CD4-positive, alpha-beta T cell (primary cell): ENCODE data around the gene NCAPG2. TPM values are rescaled to one million over a fixed set of nuclear protein-coding genes. Genes with fewer than 3 reads are reported as not detected.

ENCODE experiments used
- ATAC-seq: fragments of 200-7000 bp; cut with Tn5 transposase; one replicate; pipeline ENCODE4 v1.10.0; 2022; ENCODE audit warnings: mild to moderate bottlenecking; ENCODE audit not compliant: poor library complexity
- CTCF ChIA-PET: fragments of 350-600 bp; sonication (Branson Sonifier 250); formaldehyde crosslinking; loops from one replicate; lab custom pipeline; 2021; ENCODE audit warnings: antibody characterized with exemption, inconsistent platforms; lab: Charles Lee
- POLR2A ChIA-PET: fragments of 350-600 bp; sonication (Branson Sonifier 250); formaldehyde crosslinking; loops from one replicate; lab custom pipeline; 2021; ENCODE audit warnings: antibody characterized with exemption, inconsistent platforms; lab: Charles Lee
- DNase-seq, 14 experiments: peaks; one replicate each; pipeline ENCODE4 v3.0.0-alpha.2; 2013 to 2020; ENCODE audit warnings: mixed read lengths in 2 of 14
- H3K27ac ChIP-seq, 2 donors: one replicate each; pipeline versions ENCODE4 v1.5.1 to v1.7.0; 2013; ENCODE audit warnings: low read length in 2 of 2, low read depth in 1 of 2, mild to moderate bottlenecking in 1 of 2
- H3K27me3 ChIP-seq, 2 experiments: 1 replicate in 1 of 2; 2 replicates in 1 of 2; pipeline versions ENCODE4 v1.6.1 to v1.7.0; 2013; ENCODE audit warnings: low read length in 2 of 2, control low read depth in 1 of 2, mild to moderate bottlenecking in 1 of 2, moderate library complexity in 1 of 2; ENCODE audit not compliant: insufficient read depth in 2 of 2, control insufficient read depth in 1 of 2
- H3K36me3 ChIP-seq: one replicate; pipeline ENCODE4 v1.6.1; 2013; ENCODE audit warnings: low read length, control low read depth; ENCODE audit not compliant: insufficient read depth
- H3K4me1 ChIP-seq: one replicate; pipeline ENCODE4 v1.6.1; 2013; ENCODE audit warnings: low read length, control low read depth; ENCODE audit not compliant: insufficient read depth
- H3K4me3 ChIP-seq: one replicate; pipeline ENCODE4 v1.5.1; 2013; ENCODE audit warnings: mild to moderate bottlenecking, low read length, moderate library complexity
- H3K9me3 ChIP-seq, 2 experiments: 1 replicate in 1 of 2; 2 replicates in 1 of 2; pipeline versions ENCODE4 v1.6.1 to v1.7.0; 2013; ENCODE audit warnings: low read length in 2 of 2, mild to moderate bottlenecking in 2 of 2, control low read depth in 1 of 2, moderate library complexity in 1 of 2; ENCODE audit not compliant: control insufficient read depth in 1 of 2, insufficient read depth in 1 of 2
- H3K27ac Mint-ChIP-seq: one replicate; pipeline ENCODE4 v1.8.0; 2020; ENCODE audit warnings: mixed read lengths
- H3K27me3 Mint-ChIP-seq: one replicate; pipeline ENCODE4 v1.8.0; 2021; ENCODE audit warnings: mixed read lengths
- H3K36me3 Mint-ChIP-seq: one replicate; pipeline ENCODE4 v1.8.0; 2021; ENCODE audit warnings: low read depth, mixed read lengths
- H3K4me1 Mint-ChIP-seq: one replicate; pipeline ENCODE4 v1.8.0; 2021; ENCODE audit warnings: low read depth, mixed read lengths
- H3K4me3 Mint-ChIP-seq: one replicate; pipeline ENCODE4 v1.8.0; 2020; ENCODE audit warnings: mild to moderate bottlenecking, mixed read lengths
- H3K9me3 Mint-ChIP-seq: one replicate; pipeline ENCODE4 v1.8.0; 2020; ENCODE audit warnings: mixed read lengths
- intact Hi-C, 2 experiments: fragments of 100-400 bp; cut with DNase I in 1 of 2; cut with micrococcal nuclease in 1 of 2; formaldehyde crosslinking; loops; one replicate each; pipeline versions ENCODE4 v1.15.1 to v1.9.0; 2023 to 2025; cut with DNase I, micrococcal nuclease
- total RNA-seq, 174 experiments: library from RNA in 2 of 174; stranded (reverse) in 2 of 174; gene quantifications; one replicate each; pipeline ENCODE4 v1.2.3 and lab custom pipeline; 2021 to 2026
- TF ChIP-seq, protein P1 (sequence below): fragments of 200-600 bp; IDR thresholded peaks from one replicate; pipeline ENCODE4 v1.8.0; 2022; ENCODE audit warnings: antibody characterized with exemption, mild to moderate bottlenecking

NCAPG2 gene
- total RNA-seq, 2 experiments from 2014 or later = 9.9 to 11.8 TPM

DNA sequence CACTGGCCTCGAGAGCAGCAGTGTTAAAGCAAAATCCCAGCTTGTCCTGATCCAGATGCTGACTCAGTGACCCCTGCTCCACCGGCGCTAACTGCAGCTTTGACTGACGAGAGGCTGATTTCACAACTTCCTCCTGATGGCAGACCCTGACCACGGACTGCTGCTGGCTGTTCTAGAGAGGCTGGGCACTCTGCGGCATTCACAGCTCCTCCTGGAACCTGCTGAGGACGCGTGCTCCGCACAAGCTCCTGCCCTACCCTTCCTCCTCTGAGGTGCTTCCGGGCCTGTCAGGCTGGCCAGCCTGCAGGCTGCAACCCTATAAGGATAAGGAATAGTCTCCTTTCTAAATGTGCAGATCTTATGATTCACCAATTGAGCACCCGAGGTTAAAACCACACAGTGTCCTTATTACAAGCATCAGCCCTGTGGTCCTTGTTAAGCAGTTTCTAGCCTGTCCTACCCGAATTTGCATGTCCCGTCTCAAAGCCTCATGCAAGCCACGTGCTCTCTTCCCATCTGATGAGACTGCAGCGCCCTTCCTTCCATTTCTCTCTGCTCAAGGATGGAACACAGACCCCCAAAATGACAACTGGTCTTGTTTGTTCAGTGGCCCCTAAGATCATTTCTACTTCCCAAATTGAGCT lies 35.5 kb upstream of the NCAPG2 start:
- CTCF ChIA-PET = interaction anchor here (0.8 kb wide), 1 partner anchor 124 kb away, joined by 3 read pairs; no protein-coding TSS in a partner anchor
- TF ChIP-seq, protein P1, sequence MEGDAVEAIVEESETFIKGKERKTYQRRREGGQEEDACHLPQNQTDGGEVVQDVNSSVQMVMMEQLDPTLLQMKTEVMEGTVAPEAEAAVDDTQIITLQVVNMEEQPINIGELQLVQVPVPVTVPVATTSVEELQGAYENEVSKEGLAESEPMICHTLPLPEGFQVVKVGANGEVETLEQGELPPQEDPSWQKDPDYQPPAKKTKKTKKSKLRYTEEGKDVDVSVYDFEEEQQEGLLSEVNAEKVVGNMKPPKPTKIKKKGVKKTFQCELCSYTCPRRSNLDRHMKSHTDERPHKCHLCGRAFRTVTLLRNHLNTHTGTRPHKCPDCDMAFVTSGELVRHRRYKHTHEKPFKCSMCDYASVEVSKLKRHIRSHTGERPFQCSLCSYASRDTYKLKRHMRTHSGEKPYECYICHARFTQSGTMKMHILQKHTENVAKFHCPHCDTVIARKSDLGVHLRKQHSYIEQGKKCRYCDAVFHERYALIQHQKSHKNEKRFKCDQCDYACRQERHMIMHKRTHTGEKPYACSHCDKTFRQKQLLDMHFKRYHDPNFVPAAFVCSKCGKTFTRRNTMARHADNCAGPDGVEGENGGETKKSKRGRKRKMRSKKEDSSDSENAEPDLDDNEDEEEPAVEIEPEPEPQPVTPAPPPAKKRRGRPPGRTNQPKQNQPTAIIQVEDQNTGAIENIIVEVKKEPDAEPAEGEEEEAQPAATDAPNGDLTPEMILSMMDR = no peak
- ATAC-seq (no peak), DNase-seq (peak in 2 of 14 experiments; percentile 38 to 51)
- H3K36me3 Mint-ChIP-seq = peaks cover 96% of the 10 kb centered on the region
- POLR2A ChIA-PET = interaction anchor here (1.4 to 1.5 kb wide), 2 partner anchors 10 to 88 kb away, joined by 3 to 4 read pairs; no protein-coding TSS in a partner anchor
- Histone ChIP-seq H3K27me3 (no peaks in the 10 kb centered on the region), H3K27ac (no peak overlapping the region), H3K4me1 (no peaks in the 10 kb centered on the region), H3K9me3 (no peaks in the 10 kb centered on the region), H3K4me3 (no peak overlapping the region), H3K36me3 (peaks cover 95% of the 10 kb centered on the region)
- H3K27ac Mint-ChIP-seq = no peak overlapping the region
- no peaks in the 10 kb centered on the region for H3K27me3 Mint-ChIP-seq
- no peaks in the 10 kb centered on the region for H3K9me3 Mint-ChIP-seq
- H3K4me3 Mint-ChIP-seq = no peak overlapping the region
- no peaks in the 10 kb centered on the region for H3K4me1 Mint-ChIP-seq
- intact Hi-C loops = no loop called here

DNA sequence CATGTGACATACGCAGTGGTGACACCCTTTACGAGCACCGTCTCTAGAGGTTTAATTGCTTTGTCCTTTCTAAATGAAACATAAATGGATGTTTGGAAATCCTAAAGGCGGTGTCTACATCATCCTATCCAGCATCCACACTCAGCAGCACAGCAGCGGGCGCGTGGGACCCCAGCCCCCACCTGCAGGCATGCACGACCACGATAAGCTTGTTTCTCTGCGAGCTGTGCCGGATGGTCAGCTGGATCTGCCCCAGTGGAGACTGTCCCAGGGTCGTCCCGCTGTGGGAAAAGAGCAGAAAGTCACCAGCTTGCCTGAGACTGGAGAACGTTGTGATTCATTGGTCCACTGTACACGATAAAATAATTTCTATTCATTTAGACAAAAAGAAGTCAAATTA lies 34.2 kb upstream of the NCAPG2 start:
- TF ChIP-seq, protein P1 = no peak
- no peak overlapping the region for H3K27ac ChIP-seq
- H3K4me1 ChIP-seq = no peaks in the 10 kb centered on the region
- peaks cover 96% of the 10 kb centered on the region for H3K36me3 Mint-ChIP-seq
- no peaks in the 10 kb centered on the region for H3K9me3 ChIP-seq
- no peak for DNase-seq
- no peaks in the 10 kb centered on the region for H3K4me1 Mint-ChIP-seq
- ATAC-seq = no peak
- ChIA-PET POLR2A (no interaction called here), CTCF (no interaction called here)
- peaks cover 95% of the 10 kb centered on the region for H3K36me3 ChIP-seq
- intact Hi-C loops = no loop called here
- no peaks in the 10 kb centered on the region for H3K9me3 Mint-ChIP-seq
- H3K4me3 ChIP-seq = no peak overlapping the region
- no peaks in the 10 kb centered on the region for H3K27me3 Mint-ChIP-seq
- H3K27me3 ChIP-seq = no peaks in the 10 kb centered on the region
- H3K27ac Mint-ChIP-seq = no peak overlapping the region
- no peak overlapping the region for H3K4me3 Mint-ChIP-seq

DNA sequence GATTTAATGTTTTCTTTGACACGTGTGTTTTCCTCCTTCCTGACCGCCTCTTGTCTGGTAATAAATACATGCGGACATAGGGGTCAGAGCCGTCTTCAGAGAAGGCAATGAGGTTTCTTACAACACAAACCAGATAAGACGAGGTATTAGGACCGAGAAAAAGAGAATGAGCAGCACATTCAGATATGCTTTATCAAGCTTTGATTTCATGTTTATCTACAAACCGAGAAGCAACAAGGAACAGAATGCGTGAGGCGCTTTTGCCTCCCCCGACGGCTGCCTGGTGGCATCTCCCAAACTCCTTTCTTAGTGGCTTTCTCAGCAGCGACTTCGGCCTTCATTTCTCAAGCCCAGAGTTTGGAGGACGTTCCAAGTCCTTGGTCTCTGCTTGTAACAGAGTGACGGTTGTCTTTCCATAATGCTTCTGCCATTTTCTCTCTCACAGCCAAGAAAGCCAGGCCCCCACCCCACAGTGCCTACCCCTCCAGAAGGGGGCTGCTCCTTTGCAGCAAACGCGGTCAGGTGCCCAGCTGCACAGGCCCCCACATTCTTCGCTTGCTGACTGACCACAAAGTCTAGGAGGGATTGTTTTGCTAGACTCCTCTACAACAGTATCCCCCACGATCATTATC lies 32.6 kb upstream of the NCAPG2 start:
- Mint-ChIP-seq H3K36me3 (peaks cover 94% of the 10 kb centered on the region), H3K27ac (no peak overlapping the region), H3K9me3 (no peaks in the 10 kb centered on the region), H3K4me1 (no peaks in the 10 kb centered on the region), H3K4me3 (no peak overlapping the region), H3K27me3 (no peaks in the 10 kb centered on the region)
- POLR2A ChIA-PET = no interaction called here
- no peaks in the 10 kb centered on the region for H3K4me1 ChIP-seq
- intact Hi-C loops = no loop called here
- no peak overlapping the region for H3K27ac ChIP-seq
- H3K27me3 ChIP-seq = no peaks in the 10 kb centered on the region
- H3K9me3 ChIP-seq = no peaks in the 10 kb centered on the region
- ATAC-seq (no peak), DNase-seq (no peak)
- H3K36me3 ChIP-seq = peaks cover 90% of the 10 kb centered on the region
- no peak overlapping the region for H3K4me3 ChIP-seq
- CTCF ChIA-PET = interaction anchor here (1.3 kb wide), 1 partner anchor 16 kb away, joined by 3 read pairs; no protein-coding TSS in a partner anchor
- TF ChIP-seq, protein P1 = no peak
